IMR-90 (cell line): ENCODE measurements around the gene LAMTOR4. TPM values are rescaled to one million over a fixed set of nuclear protein-coding genes. Genes with fewer than 3 reads are reported as not detected.
"Not testable (repeated sequence)": the region's sequence is repeated elsewhere in the genome, so short reads cannot be mapped to it uniquely, and the experiment has no call there.

ENCODE experiments used
- ATAC-seq: fragments of 200-7000 bp; cut with Tn5 transposase; 2 replicates; pipeline ENCODE4 v1.9.1; 2020; ENCODE audit warnings: low read depth, mild to moderate bottlenecking, moderate library complexity
- BruUV-seq: library from RNA; stranded (reverse); fragments of 400-500 nt; replicated peaks from 2 replicates; lab custom pipeline; 2021; lab: Mats Ljungman, UMichigan
- CTCF ChIA-PET: fragments of 300-600 bp; formaldehyde crosslinking; extraction: SDS; loops from one replicate; lab custom pipeline; 2021; ENCODE audit warnings: antibody characterized with exemption; lab: Yijun Ruan, JAX
- POLR2A ChIA-PET: fragments of 300-600 bp; sonication (Branson Sonifier 250); formaldehyde crosslinking; loops from one replicate; lab custom pipeline; 2022; ENCODE audit warnings: antibody characterized with exemption; ENCODE audit not compliant: unreplicated experiment; lab: Charles Lee
- DNase-seq: peaks from one replicate; pipeline ENCODE4 v3.0.0; 2013
- H2AFZ ChIP-seq: replicated peaks from 2 replicates; pipeline ENCODE3; 2013; ENCODE audit warnings: low read length, mild to moderate bottlenecking; ENCODE audit not compliant: poor library complexity
- H2AK5ac ChIP-seq: 2 replicates; pipeline ENCODE4 v1.6.1; 2013; ENCODE audit warnings: low read depth, low read length, inconsistent platforms
- H2AK9ac ChIP-seq: replicated peaks from 2 replicates; pipeline ENCODE3; 2013; ENCODE audit warnings: mild to moderate bottlenecking, low read depth, low read length, moderate library complexity; ENCODE audit not compliant: poor library complexity
- H2BK120ac ChIP-seq: 2 replicates; pipeline ENCODE4 v1.6.1; 2013; ENCODE audit warnings: low read depth, low read length, inconsistent platforms
- H2BK15ac ChIP-seq: 3 replicates; pipeline ENCODE4 v1.6.1; 2013; ENCODE audit warnings: low read depth, low read length, inconsistent platforms
- H2BK20ac ChIP-seq: 2 replicates; pipeline ENCODE4 v1.6.1; 2013; ENCODE audit warnings: low read depth, mild to moderate bottlenecking, inconsistent platforms, low read length, moderate library complexity
- H2BK5ac ChIP-seq: 2 replicates; pipeline ENCODE4 v1.6.1; 2013; ENCODE audit warnings: mild to moderate bottlenecking, low read depth, low read length, inconsistent platforms; ENCODE audit not compliant: poor library complexity, severe bottlenecking
- H3K14ac ChIP-seq: replicated peaks from 2 replicates; pipeline ENCODE4 v1.6.1; 2013; ENCODE audit warnings: low read depth, low read length, inconsistent platforms
- H3K18ac ChIP-seq: 2 replicates; pipeline ENCODE4 v1.6.1; 2013; ENCODE audit warnings: low read depth, low read length, control low read depth
- H3K23ac ChIP-seq: 2 replicates; pipeline ENCODE4 v1.6.1; 2013; ENCODE audit warnings: low read depth, low read length, inconsistent platforms
- H3K27ac ChIP-seq: 2 replicates; pipeline ENCODE4 v1.5.1; 2013; ENCODE audit warnings: mild to moderate bottlenecking, control low read depth, low read length; ENCODE audit not compliant: insufficient read depth
- H3K27me3 ChIP-seq: 2 replicates; pipeline ENCODE4 v1.6.1; 2013; ENCODE audit warnings: low read length; ENCODE audit not compliant: control insufficient read depth, insufficient read depth
- H3K36me3 ChIP-seq: 2 replicates; pipeline ENCODE4 v1.6.1; 2013; ENCODE audit warnings: low read length, mixed read lengths; ENCODE audit not compliant: control insufficient read depth, insufficient read depth
- H3K4ac ChIP-seq: 2 replicates; pipeline ENCODE4 v1.6.1; 2013; ENCODE audit warnings: low read depth, low read length, inconsistent platforms
- H3K4me1 ChIP-seq: 2 replicates; pipeline ENCODE4 v1.6.1; 2013; ENCODE audit warnings: low read length, mixed read lengths; ENCODE audit not compliant: control insufficient read depth, insufficient read depth
- H3K4me2 ChIP-seq: 2 replicates; pipeline ENCODE4 v1.6.1; 2013; ENCODE audit warnings: low read depth, mild to moderate bottlenecking, control low read depth, low read length, moderate library complexity
- H3K4me3 ChIP-seq: 2 replicates; pipeline ENCODE4 v1.5.1; 2013; ENCODE audit warnings: low read depth, mild to moderate bottlenecking, control low read depth, low read length, moderate library complexity; ENCODE audit not compliant: insufficient read depth
- H3K56ac ChIP-seq: 2 replicates; pipeline ENCODE4 v1.6.1; 2013; ENCODE audit warnings: low read length, inconsistent platforms; ENCODE audit not compliant: insufficient read depth; ENCODE audit errors: extremely low read depth
- H3K79me1 ChIP-seq, 2 experiments: 2 replicates each; pipeline ENCODE4 v1.6.1; 2013; ENCODE audit warnings: low read length in 2 of 2, inconsistent platforms in 1 of 2, low read depth in 1 of 2
- H3K9ac ChIP-seq: 2 replicates; pipeline ENCODE4 v1.6.1; 2013; ENCODE audit warnings: low read depth, low read length, control low read depth
- H3K9me1 ChIP-seq: 2 replicates; pipeline ENCODE4 v1.6.1; 2013; ENCODE audit warnings: low read length, inconsistent platforms; ENCODE audit not compliant: insufficient read depth
- H3K9me3 ChIP-seq: 2 replicates; pipeline ENCODE4 v1.6.1; 2013; ENCODE audit warnings: low read length; ENCODE audit not compliant: control insufficient read depth, insufficient read depth
- H4K20me1 ChIP-seq: 2 replicates; pipeline ENCODE4 v1.6.1; 2013; ENCODE audit warnings: low read length, inconsistent platforms; ENCODE audit not compliant: insufficient read depth
- H4K5ac ChIP-seq: 2 replicates; pipeline ENCODE4 v1.6.1; 2013; ENCODE audit warnings: mild to moderate bottlenecking, low read depth, low read length, control low read depth
- H4K8ac ChIP-seq, 2 experiments: 2 replicates each; pipeline ENCODE4 v1.6.1; 2013; ENCODE audit warnings: low read depth in 2 of 2, low read length in 2 of 2, control low read depth in 1 of 2, inconsistent platforms in 1 of 2
- H4K91ac ChIP-seq: 2 replicates; pipeline ENCODE4 v1.6.1; 2013; ENCODE audit warnings: low read depth, low read length, inconsistent platforms; ENCODE audit not compliant: insufficient read depth
- WGBS, 2 experiments: methylation state at CpG; one replicate each; pipeline versions ENCODE4 v1.1.5 to v1.1.7; 2013; ENCODE audit warnings: missing lambda C conversion rate in 2 of 2; ENCODE audit not compliant: insufficient read length in 1 of 2; ENCODE audit errors: extremely low coverage in 2 of 2; 5-methylcytosine and 5-hydroxymethylcytosine counted together
- dilution Hi-C: fragments of 300-500 bp; cut with HindIII; formaldehyde crosslinking; loops from one replicate; pipeline ENCODE4 v1.14.3; 2018; ENCODE audit warnings: low sequenced_read_pairs; ENCODE audit not compliant: unreplicated experiment
- in situ Hi-C: fragments of 300-500 bp; cut with MboI; formaldehyde crosslinking; loops from 3 replicates; pipeline ENCODE4 v1.14.3; 2019; ENCODE audit warnings: low sequenced_read_pairs, inconsistent platforms, mixed read lengths
- intact Hi-C: fragments of 100-400 bp; cut with micrococcal nuclease; formaldehyde crosslinking; loops from 2 replicates; pipeline ENCODE4 v1.10.0; 2022
- polyA plus RNA-seq, 3 experiments: library from polyadenylated mRNA; depleted of rRNA; stranded (reverse); fragments of >200 nt; gene quantifications; 2 replicates each; pipeline ENCODE4 v1.2.3, GENCODE V29; 2012; ENCODE audit warnings: low replicate concordance in 1 of 3
- total RNA-seq: library from RNA; depleted of rRNA; stranded (reverse); fragments of >200 nt; gene quantifications from 2 replicates; pipeline ENCODE4 v1.2.3, GENCODE V29; 2012

The LAMTOR4 gene
- total and polyA plus RNA-seq, 2 of the 4 experiments (the other 2 are of a cell fraction), result 134 to 268 TPM

DNA sequence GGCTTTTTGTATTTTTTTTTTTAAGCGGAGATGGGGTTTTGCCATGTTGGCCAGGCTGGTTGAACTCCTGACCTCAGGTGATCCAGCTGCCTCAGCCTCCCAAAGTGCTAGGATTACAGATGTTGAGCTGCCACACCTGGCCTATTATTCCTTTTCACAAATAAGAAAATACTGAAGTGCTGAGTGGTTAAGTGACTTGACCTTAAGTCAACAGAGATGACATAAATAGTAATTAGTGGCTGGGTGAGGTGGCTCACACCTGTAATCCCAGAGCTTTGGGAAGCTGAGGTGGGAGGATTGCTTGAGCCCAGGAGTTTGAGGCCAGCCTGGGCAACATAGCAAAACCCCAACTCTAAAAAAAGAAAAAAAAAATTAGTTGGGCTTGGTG lies 18.5 kb upstream of the LAMTOR4 start:
- dilution Hi-C loops, H2AK9ac ChIP-seq, H3K4me1 ChIP-seq, H3K9me1 ChIP-seq, H3K27ac ChIP-seq, DNase-seq, H3K9me3 ChIP-seq, H2BK20ac ChIP-seq, H3K18ac ChIP-seq, H3K56ac ChIP-seq, H3K4me3 ChIP-seq, H3K4me2 ChIP-seq, ATAC-seq, H4K8ac ChIP-seq, H2BK120ac ChIP-seq, H4K20me1 ChIP-seq, H2AK5ac ChIP-seq, H3K36me3 ChIP-seq, H2BK5ac ChIP-seq, H3K27me3 ChIP-seq, H4K5ac ChIP-seq, H4K91ac ChIP-seq, H3K9ac ChIP-seq, H3K14ac ChIP-seq, H3K23ac ChIP-seq, H3K4ac ChIP-seq, H2BK15ac ChIP-seq, H2AFZ ChIP-seq, POLR2A ChIA-PET, BruUV-seq: not testable (repeated sequence)
- intact Hi-C loops, result loop anchor here (2.0 to 5.0 kb wide), 2 partner anchors 135 to 218 kb away; no protein-coding TSS in a partner anchor
- peaks cover 10 to 31% of the 10 kb centered on the region in 2 experiments; a peak in 3 of 4 replicates for H3K79me1 ChIP-seq
- CTCF ChIA-PET, result interaction anchor here (0.7 to 1.1 kb wide), 4 partner anchors 10 to 473 kb away, joined by 3 to 6 read pairs (median 3); partner anchors contain the start of gene GAL3ST4
- no CpG with 5 or more reads among the region's 1 CpG for WGBS, 2 experiments
- in situ Hi-C loops, result loop anchor here (10.0 kb wide), 1 partner anchor 215 kb away; no protein-coding TSS in a partner anchor
